Thyroid gland (tissue), 4 donors: ENCODE measurements around the gene KRT85.

ENCODE experiments used
- POLR2A ChIP-seq, 2 donors: fragments of 450-650 bp; IDR thresholded peaks; one replicate each; pipeline ENCODE4 v1.6.1; 2017; ENCODE audit warnings: antibody characterized with exemption in 2 of 2, mild to moderate bottlenecking in 2 of 2, moderate library complexity in 1 of 2
- TF ChIP-seq, protein P1 (sequence below), 6 experiments: fragments of 200-600 bp in 3 of 6; fragments of 450-650 bp in 3 of 6; sonication (generic) in 3 of 6; IDR thresholded peaks; one replicate each; pipeline ENCODE4 v1.5.1; 2016 to 2019; ENCODE audit warnings: antibody characterized with exemption in 6 of 6, mild to moderate bottlenecking in 2 of 6, inconsistent platforms in 1 of 6, moderate library complexity in 1 of 6

- TF ChIP-seq, protein P1, sequence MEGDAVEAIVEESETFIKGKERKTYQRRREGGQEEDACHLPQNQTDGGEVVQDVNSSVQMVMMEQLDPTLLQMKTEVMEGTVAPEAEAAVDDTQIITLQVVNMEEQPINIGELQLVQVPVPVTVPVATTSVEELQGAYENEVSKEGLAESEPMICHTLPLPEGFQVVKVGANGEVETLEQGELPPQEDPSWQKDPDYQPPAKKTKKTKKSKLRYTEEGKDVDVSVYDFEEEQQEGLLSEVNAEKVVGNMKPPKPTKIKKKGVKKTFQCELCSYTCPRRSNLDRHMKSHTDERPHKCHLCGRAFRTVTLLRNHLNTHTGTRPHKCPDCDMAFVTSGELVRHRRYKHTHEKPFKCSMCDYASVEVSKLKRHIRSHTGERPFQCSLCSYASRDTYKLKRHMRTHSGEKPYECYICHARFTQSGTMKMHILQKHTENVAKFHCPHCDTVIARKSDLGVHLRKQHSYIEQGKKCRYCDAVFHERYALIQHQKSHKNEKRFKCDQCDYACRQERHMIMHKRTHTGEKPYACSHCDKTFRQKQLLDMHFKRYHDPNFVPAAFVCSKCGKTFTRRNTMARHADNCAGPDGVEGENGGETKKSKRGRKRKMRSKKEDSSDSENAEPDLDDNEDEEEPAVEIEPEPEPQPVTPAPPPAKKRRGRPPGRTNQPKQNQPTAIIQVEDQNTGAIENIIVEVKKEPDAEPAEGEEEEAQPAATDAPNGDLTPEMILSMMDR (IDR thresholded peaks at IDR 0.05): no peak
- no peak for TF ChIP-seq POLR2A (IDR thresholded peaks at IDR 0.05)
Measured at GRCh38 chr12:52336641-52337040, 30.6 kb downstream of the KRT85 start.
